Subcutaneous adipose tissue (tissue), 4 donors: Measurements from ENCODE around the gene FBXW4. TPM values are rescaled to one million over a fixed set of nuclear protein-coding genes. Genes with fewer than 3 reads are reported as not detected.

ENCODE experiments used
- CTCF ChIP-seq: fragments of 450-650 bp; IDR thresholded peaks from one replicate; pipeline ENCODE4 v1.5.1; 2016; ENCODE audit warnings: low read depth, mild to moderate bottlenecking, control low read depth, antibody characterized with exemption, moderate library complexity
- total RNA-seq, 4 donors: library from RNA; depleted of rRNA; stranded (reverse); fragments of >200 nt; gene quantifications; one replicate each; pipeline ENCODE4 v1.1.0, GENCODE V29; 2016

FBXW4 gene
- total RNA-seq, 4 donors from 2014 or later = 41.7 to 88.0 (median 57.7) TPM

GRCh38 chr10:101578803-101579515 lies 116.0 kb downstream of the FBXW4 start:
- TF ChIP-seq CTCF = no peak

GRCh38 chr10:101578192-101578591 lies 116.8 kb downstream of the FBXW4 start:
- no peak for TF ChIP-seq CTCF

- no peak for TF ChIP-seq CTCF
Measured at GRCh38 chr10:101577121-101577871, 117.7 kb downstream of the FBXW4 start.

- TF ChIP-seq CTCF = no peak
Measured at GRCh38 chr10:101576211-101576863, 118.6 kb downstream of the FBXW4 start.

- no peak for TF ChIP-seq CTCF
Measured at GRCh38 chr10:101575580-101576210, 119.3 kb downstream of the FBXW4 start.

GRCh38 chr10:101575091-101575490 lies 119.9 kb downstream of the FBXW4 start:
- TF ChIP-seq CTCF = no peak
